ENCODE measurements around the gene PAF1.
A peak's percentile ranks its signal among the peaks of the same experiment; 100 is the strongest.
"Not testable (repeated sequence)": the region's sequence is repeated elsewhere in the genome, so short reads cannot be mapped to it uniquely, and the experiment has no call there.

The PAF1 gene

GRCh38 chr19:39349326-39349725 lies 41.6 kb downstream of the PAF1 start:
- DNase-seq = no peak

GRCh38 chr19:39347332-39348164 lies 43.4 kb downstream of the PAF1 start:
- DNase-seq = no peak

DNA sequence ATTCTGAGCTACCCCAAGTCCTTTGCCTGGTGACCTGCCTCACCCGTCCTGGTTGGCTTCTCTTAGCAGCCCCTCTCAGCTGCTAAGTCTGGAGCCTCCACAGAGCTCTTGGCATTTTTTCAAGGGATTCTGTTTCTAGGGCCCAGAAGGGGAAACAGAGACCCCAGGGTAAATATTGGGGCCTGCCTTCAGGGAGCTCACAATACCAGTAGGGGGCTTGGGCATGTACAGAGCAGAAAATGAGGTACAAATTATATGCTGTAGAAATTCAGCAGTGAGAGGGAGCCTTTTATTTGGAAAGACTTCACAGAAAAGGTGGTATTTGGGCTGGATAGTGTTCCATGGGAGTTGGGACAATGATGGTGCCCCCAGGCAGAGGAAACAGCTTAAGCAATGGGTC lies 45.0 kb downstream of the PAF1 start:
- no peak for DNase-seq

- no peak for DNase-seq
Observed at GRCh38 chr19:39342647-39343305, 48.1 kb downstream of the PAF1 start.

- peak; percentile 99 for DNase-seq
Observed at GRCh38 chr19:39341719-39342604, 48.9 kb downstream of the PAF1 start, which contains the start of gene SAMD4B. Gene SAMD4B, plus strand, starts transcription at chr19:39342421. Its CDS starts 14,473 bp downstream, at chr19:39356894.

DNA sequence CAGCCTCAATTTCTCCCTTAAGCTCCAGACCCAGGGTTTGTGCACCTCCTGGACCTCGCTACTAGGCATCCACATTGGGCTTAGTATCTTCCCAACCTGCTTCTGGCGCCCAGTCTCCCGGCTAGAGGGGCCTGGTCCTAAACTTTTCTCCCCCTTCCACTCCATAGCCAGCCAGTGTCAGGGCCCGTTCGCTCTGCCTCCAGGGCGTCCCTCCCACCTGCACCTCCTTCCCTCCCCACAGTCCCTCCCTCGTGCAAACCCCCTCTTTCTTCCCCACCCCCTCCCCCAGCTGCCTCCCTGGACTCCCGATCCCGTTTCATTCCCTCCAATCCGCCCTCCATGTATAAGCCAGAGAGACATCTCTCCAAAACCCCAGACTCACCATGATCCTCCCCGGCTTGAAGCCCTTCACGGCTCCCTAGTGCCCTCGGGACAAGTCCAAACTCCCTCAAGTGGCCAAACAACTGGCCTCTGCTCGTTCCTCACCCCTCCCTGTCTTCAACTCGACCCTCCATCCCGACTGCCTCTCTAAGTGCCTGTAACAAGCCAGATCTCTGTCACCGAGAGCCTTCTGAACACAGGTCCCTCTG lies 49.7 kb downstream of the PAF1 start:
- no peak for DNase-seq

DNA sequence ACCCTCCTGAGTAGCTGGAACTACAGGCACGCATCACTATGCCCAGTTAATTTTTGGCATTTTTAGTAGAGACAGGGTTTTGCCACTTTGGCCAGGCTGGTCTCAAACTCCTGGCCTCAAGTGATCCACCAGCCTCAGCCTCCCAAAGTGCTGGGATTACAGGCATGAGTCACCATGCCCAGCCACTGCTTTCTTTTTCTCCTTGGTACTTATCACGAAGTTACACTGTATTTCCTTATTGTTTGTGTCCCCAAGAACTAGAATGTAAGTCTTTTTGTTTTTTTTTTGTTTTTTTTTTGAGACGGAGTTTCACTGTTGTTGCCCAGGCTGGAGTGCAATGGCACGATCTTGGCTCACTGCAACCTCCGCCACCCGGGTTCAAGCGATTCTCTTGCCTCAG lies 50.8 kb downstream of the PAF1 start:
- not testable (repeated sequence) for DNase-seq

- DNase-seq = no peak
Observed at GRCh38 chr19:39339674-39340073, 51.2 kb downstream of the PAF1 start.

GRCh38 chr19:39336483-39336882 lies 54.4 kb downstream of the PAF1 start:
- no peak for DNase-seq
